ENCODE results near the gene CCDC107.

Gene CCDC107

DNA sequence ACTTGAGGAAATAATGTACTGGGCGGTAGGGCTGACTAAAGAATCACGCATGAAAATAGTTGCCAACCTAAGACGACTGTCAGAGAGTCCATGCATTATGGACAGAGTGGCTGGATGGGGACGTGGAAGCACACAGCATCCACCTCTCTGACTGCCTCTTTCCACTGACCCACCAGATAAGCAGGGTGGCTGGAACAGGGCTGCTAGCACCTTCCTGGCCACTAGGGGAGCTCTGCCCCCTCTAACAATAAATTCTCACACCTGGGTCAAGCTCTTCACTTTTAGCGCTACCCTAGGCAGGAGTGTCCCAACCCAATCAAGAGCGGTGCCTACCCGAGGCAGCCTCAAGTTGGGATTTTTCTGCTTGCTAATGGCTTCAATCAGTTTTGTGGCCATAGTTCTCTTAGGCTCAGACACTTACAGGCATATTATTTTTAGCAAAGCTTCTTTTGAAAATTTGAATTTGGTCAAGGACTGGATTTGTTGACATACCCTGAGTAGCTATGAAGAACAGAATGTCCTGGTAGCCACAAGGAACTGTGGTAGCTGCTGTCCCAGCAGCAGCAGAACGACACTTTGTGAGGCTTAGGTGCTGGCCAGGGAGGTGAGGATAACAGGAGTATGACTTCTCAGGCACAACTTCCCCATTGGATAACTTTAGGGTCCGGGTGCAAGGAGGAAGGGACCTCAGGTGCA lies 38.6 kb downstream of the CCDC107 start:
- TF ChIP-seq GATA3 (IDR thresholded peaks at IDR 0.05; ENCODE audit: low read depth, low read length) (no peak), GATA2 (IDR thresholded peaks at IDR 0.05; ENCODE audit: low read depth, low read length) (no peak)

DNA sequence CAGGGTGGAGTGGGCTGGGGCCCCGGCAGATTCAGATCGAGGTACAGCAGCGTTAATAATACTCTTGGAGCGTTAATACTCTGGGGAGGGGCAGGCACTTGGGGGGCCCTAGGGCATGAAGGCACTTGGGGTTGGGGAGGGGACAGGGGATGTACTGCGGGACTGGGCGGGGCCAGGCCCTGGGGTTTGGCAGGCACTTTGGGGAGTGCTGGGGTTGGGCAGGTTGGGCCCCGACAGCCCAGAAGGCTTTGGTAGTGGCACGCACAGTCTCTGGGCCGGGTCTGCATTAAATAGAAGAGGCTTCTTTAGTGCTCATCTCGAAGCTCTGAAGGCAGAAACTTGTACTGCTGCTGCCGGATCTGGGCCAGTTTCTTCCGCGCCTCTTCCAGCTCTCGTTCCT lies 39.4 kb downstream of the CCDC107 start:
- TF ChIP-seq GATA2 (IDR thresholded peaks at IDR 0.05; ENCODE audit: low read depth, low read length) (no peak), GATA3 (IDR thresholded peaks at IDR 0.05; ENCODE audit: low read depth, low read length) (no peak)

- TF ChIP-seq GATA2 (IDR thresholded peaks at IDR 0.05; ENCODE audit: low read depth, low read length) (no peak), GATA3 (IDR thresholded peaks at IDR 0.05; ENCODE audit: low read depth, low read length) (no peak)
Observed at GRCh38 chr9:35698231-35698630, 40.1 kb downstream of the CCDC107 start.

DNA sequence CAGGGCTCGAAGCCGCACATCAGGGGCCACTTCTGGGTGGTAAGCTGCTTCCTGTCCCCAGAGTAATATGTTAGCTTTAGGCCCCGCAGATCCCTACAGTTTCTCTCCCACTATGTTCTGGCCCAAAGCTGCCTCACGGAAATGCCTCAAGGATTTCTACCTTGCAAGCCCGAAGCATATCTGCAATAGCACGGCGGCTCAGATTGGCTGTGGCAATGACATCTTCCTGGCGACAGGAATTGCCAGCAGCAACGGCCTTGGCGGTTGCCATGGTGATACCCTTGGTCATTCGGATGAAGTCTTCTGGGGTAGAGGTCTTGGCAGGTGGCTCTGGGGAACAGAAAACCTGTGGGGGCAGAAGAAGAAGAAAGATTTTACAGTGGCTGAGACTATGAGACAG lies 41.9 kb downstream of the CCDC107 start:
- TF ChIP-seq GATA2 (IDR thresholded peaks at IDR 0.05; ENCODE audit: low read depth, low read length) = no peak
- TF ChIP-seq GATA3 (IDR thresholded peaks at IDR 0.05; ENCODE audit: low read depth, low read length) = no peak

- TF ChIP-seq GATA3 (IDR thresholded peaks at IDR 0.05; ENCODE audit: low read depth, low read length) (no peak), GATA2 (IDR thresholded peaks at IDR 0.05; ENCODE audit: low read depth, low read length) (no peak)
Observed at GRCh38 chr9:35700942-35701341, 42.9 kb downstream of the CCDC107 start.

GRCh38 chr9:35702696-35703095 lies 44.6 kb downstream of the CCDC107 start:
- no peak for TF ChIP-seq GATA2 (IDR thresholded peaks at IDR 0.05; ENCODE audit: low read depth, low read length)
- no peak for TF ChIP-seq GATA3 (IDR thresholded peaks at IDR 0.05; ENCODE audit: low read depth, low read length)

DNA sequence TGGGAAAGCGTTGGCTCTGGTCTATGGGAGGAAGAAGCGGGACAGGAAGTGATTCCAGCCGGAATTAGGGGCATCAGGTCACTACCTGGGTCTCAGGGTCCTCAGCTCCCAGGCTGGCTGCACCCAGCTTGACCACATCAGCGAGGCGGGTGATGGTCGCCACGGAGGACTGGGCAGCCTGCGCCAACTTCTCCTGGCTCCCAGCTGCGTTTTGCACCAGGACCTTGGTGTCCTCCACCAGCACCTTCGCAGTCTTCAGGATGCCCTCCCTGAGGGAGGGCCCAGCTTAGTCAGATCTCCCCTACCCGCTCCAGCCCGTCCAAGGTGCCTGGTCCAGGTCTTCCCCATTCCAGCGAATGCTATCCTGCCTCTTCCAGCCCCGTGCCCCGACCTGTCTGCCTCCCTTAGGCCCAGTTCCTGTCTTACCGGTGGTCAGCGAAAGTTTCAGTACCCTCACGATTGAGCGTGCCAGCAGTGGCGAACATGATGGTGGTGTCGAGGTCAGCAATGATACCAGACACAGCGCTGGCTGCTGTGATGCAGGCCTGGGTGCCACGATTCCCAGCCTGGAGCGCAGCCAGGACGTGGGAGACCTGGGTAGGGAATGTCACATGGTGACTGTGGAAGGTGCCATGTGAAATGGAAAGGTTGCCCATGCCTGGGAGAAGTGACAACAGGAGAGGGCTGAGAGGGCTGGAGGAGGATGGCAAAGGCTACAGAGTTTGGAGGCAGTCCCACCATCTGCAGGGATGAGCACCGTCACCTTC lies 46.0 kb downstream of the CCDC107 start:
- TF ChIP-seq GATA2 (IDR thresholded peaks at IDR 0.05; ENCODE audit: low read depth, low read length) = no peak

- TF ChIP-seq GATA2 (IDR thresholded peaks at IDR 0.05; ENCODE audit: low read depth, low read length) (no peak), GATA3 (IDR thresholded peaks at IDR 0.05; ENCODE audit: low read depth, low read length) (no peak)
Observed at GRCh38 chr9:35705372-35705771, 47.3 kb downstream of the CCDC107 start.

DNA sequence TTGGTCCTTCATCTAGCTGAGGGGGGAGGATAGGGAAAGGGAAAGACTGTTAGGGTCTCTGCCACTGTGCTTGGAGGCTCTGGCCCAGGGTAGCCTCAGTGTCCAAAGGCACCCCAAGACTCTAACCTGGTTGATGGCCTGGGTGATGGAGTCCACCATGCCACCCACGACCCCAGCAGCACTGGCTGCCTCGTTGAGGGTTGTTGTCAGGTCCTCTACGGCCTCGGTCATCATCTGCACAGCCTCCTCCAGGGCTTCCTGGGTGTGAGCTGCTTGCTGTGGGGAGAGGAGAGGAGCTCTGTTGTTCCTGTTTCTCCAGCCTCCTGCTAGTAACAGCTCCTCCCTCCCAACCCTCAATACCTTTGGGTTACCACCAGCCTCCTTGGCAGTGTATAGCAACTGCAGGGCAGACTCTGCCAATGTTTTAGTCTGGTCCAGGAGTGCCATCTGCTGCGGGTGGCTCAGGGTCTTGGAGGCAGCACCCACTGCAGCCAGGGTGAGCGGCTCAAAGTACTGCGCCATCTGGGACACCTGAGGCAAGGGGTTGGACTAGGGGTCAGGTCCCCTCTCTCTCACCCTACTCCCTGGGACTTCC lies 47.8 kb downstream of the CCDC107 start:
- TF ChIP-seq GATA2 (IDR thresholded peaks at IDR 0.05; ENCODE audit: low read depth, low read length) = no peak
- TF ChIP-seq GATA3 (IDR thresholded peaks at IDR 0.05; ENCODE audit: low read depth, low read length) = no peak

DNA sequence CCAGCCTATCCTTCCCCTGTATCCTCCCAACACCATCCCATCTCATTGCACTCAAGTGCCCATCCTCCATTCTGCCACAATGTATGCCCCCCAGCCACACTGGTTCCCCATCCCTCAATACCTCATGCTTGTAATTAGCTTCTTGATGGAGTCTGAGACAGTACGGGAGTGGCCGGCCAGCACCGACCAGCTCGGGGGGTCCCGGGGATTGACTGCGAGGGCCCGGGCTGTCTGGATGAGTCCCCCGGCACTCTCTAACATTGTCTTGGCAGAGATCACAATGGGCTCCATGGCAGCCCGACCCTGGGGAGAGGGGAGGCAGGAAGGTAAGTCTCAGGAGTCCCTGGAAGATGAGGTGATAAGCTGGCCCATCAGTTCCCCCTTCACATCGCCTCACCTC lies 48.9 kb downstream of the CCDC107 start:
- TF ChIP-seq GATA2 (IDR thresholded peaks at IDR 0.05; ENCODE audit: low read depth, low read length) (no peak), GATA3 (IDR thresholded peaks at IDR 0.05; ENCODE audit: low read depth, low read length) (no peak)

GRCh38 chr9:35708146-35708545 lies 50.1 kb downstream of the CCDC107 start:
- no peak for TF ChIP-seq GATA2 (IDR thresholded peaks at IDR 0.05; ENCODE audit: low read depth, low read length)
- no peak for TF ChIP-seq GATA3 (IDR thresholded peaks at IDR 0.05; ENCODE audit: low read depth, low read length)

DNA sequence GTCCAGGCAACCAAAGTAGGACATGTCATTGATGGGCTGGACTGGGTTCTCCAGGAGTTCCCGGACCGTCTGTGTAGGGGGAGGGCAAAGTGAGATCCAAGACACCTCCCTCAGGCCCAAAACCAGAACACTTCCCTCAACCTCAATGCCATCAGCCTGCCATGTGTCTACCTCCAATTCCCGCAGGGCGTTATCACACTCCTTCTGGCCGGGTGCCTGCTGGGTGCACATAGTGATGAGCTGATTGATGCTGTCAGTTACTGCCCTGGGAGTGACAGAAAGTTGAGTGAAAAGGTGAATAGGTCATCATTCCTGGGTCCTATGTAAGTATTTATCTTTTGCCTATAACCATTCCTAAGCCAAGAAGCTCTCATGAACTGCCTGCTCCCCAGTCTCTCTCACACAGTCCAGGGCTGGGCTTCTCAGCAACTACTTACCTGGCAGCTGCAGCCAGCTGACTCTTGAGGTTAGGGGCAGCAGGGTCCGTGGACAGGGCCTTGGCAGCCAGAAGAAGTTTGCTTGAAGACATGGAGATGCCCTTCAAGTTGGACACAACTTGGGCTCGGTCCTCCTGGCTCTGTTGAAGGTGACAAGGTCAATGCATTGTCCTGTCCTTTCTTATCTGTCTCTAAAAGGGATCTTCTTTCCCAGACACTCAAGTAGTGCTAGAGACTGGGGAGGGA lies 52.9 kb downstream of the CCDC107 start:
- TF ChIP-seq GATA2 (IDR thresholded peaks at IDR 0.05; ENCODE audit: low read depth, low read length) = no peak
- TF ChIP-seq GATA3 (IDR thresholded peaks at IDR 0.05; ENCODE audit: low read depth, low read length) = no peak
